ENCODE measurements around the gene ZNF227. TPM values are rescaled to one million over a fixed set of nuclear protein-coding genes. Genes with fewer than 3 reads are reported as not detected.

Gene ZNF227
- total RNA-seq, 1 donor from 2014 or later, result 18.2 TPM

DNA sequence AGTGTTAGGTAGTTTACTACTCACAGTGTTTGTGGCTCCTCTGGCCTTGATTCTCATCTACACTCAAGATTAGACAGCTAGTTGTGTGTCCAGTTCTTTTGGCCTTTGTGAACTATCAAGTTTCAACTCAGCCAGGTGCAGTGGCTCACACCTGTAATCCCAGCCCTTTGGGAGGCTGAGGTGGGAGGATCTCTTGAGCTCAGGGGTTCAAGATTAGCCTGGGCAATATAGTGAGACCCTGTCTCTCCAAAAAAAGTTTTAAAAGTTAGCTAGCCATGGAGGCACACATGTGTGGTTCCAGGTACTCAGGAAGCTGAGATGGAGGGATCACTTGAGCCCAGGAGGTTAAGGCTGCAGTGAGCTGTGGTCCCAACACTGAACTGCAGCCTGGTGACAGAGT is 31.4 kb upstream of the ZNF227 start:
- Mint-ChIP-seq H3K27ac (ENCODE audit: unreplicated experiment) (no peak overlapping the region), H3K4me1 (ENCODE audit: low read depth, unreplicated experiment) (no peaks in the 10 kb centered on the region), H3K9me3 (ENCODE audit: unreplicated experiment) (peaks cover 21% of the 10 kb centered on the region), H3K4me3 (ENCODE audit: unreplicated experiment) (no peak overlapping the region), H3K36me3 (ENCODE audit: low read depth, unreplicated experiment) (peaks cover 23% of the 10 kb centered on the region), H3K27me3 (ENCODE audit: low read depth, unreplicated experiment) (no peaks in the 10 kb centered on the region)
- FAIRE-seq (no peak), DNase-seq (ENCODE audit: low read depth) (no peak)
- Histone ChIP-seq H2AFZ (ENCODE audit: low read depth, low read length) (no peak overlapping the region), H3K27me3 (ENCODE audit: insufficient read depth, low read length) (no peaks in the 10 kb centered on the region), H3K9me3 (ENCODE audit: insufficient read depth, low read depth, low read length) (peaks cover 19% of the 10 kb centered on the region), H4K20me1 (ENCODE audit: insufficient read depth, low read length) (no peaks in the 10 kb centered on the region), H3K4me3 (ENCODE audit: insufficient read depth, low read depth, low read length) (no peak overlapping the region), H3K27ac (ENCODE audit: low read depth, low read length) (no peak overlapping the region), H3K4me1 (ENCODE audit: insufficient read depth, low read length) (no peaks in the 10 kb centered on the region), H3K79me2 (ENCODE audit: insufficient read depth, low read length) (no peaks in the 10 kb centered on the region), H3K36me3 (ENCODE audit: insufficient read depth, low read length) (peaks cover 11% of the 10 kb centered on the region), H3K9ac (ENCODE audit: low read length) (no peak overlapping the region), H3K4me2 (ENCODE audit: low read length) (no peak overlapping the region)
- TF ChIP-seq, protein P1, sequence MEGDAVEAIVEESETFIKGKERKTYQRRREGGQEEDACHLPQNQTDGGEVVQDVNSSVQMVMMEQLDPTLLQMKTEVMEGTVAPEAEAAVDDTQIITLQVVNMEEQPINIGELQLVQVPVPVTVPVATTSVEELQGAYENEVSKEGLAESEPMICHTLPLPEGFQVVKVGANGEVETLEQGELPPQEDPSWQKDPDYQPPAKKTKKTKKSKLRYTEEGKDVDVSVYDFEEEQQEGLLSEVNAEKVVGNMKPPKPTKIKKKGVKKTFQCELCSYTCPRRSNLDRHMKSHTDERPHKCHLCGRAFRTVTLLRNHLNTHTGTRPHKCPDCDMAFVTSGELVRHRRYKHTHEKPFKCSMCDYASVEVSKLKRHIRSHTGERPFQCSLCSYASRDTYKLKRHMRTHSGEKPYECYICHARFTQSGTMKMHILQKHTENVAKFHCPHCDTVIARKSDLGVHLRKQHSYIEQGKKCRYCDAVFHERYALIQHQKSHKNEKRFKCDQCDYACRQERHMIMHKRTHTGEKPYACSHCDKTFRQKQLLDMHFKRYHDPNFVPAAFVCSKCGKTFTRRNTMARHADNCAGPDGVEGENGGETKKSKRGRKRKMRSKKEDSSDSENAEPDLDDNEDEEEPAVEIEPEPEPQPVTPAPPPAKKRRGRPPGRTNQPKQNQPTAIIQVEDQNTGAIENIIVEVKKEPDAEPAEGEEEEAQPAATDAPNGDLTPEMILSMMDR (IDR thresholded peaks at IDR 0.05; ENCODE audit: insufficient read depth, low read depth, low read length), result no peak
- TF ChIP-seq EZH2 (IDR thresholded peaks at IDR 0.05; ENCODE audit: insufficient read depth, low read length), result no peak

- no peak overlapping the region for H3K4me2 ChIP-seq (ENCODE audit: low read length)
- peaks cover 12% of the 10 kb centered on the region for H3K9me3 Mint-ChIP-seq (ENCODE audit: unreplicated experiment)
- H3K4me3 ChIP-seq (ENCODE audit: insufficient read depth, low read depth, low read length), result no peak overlapping the region
- no peak overlapping the region for H2AFZ ChIP-seq (ENCODE audit: low read depth, low read length)
- H3K27ac ChIP-seq (ENCODE audit: low read depth, low read length), result no peak overlapping the region
- H3K36me3 ChIP-seq (ENCODE audit: insufficient read depth, low read length), result peaks cover under 1% of the 10 kb centered on the region
- no peak overlapping the region for H3K27ac Mint-ChIP-seq (ENCODE audit: unreplicated experiment)
- no peak overlapping the region for H3K9ac ChIP-seq (ENCODE audit: low read length)
- H3K9me3 ChIP-seq (ENCODE audit: insufficient read depth, low read depth, low read length), result peaks cover 7% of the 10 kb centered on the region
- no peaks in the 10 kb centered on the region for H3K27me3 ChIP-seq (ENCODE audit: insufficient read depth, low read length)
- H3K4me1 Mint-ChIP-seq (ENCODE audit: low read depth, unreplicated experiment), result no peaks in the 10 kb centered on the region
- no peak overlapping the region for H3K4me3 Mint-ChIP-seq (ENCODE audit: unreplicated experiment)
- TF ChIP-seq EZH2 (IDR thresholded peaks at IDR 0.05; ENCODE audit: insufficient read depth, low read length), result no peak
- TF ChIP-seq, protein P1 (IDR thresholded peaks at IDR 0.05; ENCODE audit: insufficient read depth, low read depth, low read length), result no peak
- no peaks in the 10 kb centered on the region for H4K20me1 ChIP-seq (ENCODE audit: insufficient read depth, low read length)
- peaks cover 11% of the 10 kb centered on the region for H3K36me3 Mint-ChIP-seq (ENCODE audit: low read depth, unreplicated experiment)
- H3K4me1 ChIP-seq (ENCODE audit: insufficient read depth, low read length), result no peaks in the 10 kb centered on the region
- H3K79me2 ChIP-seq (ENCODE audit: insufficient read depth, low read length), result no peaks in the 10 kb centered on the region
- H3K27me3 Mint-ChIP-seq (ENCODE audit: low read depth, unreplicated experiment), result no peaks in the 10 kb centered on the region
- DNase-seq (ENCODE audit: low read depth) (no peak), FAIRE-seq (no peak)
Observed at GRCh38 chr19:44182145-44182544, 30.2 kb upstream of the ZNF227 start.

DNA sequence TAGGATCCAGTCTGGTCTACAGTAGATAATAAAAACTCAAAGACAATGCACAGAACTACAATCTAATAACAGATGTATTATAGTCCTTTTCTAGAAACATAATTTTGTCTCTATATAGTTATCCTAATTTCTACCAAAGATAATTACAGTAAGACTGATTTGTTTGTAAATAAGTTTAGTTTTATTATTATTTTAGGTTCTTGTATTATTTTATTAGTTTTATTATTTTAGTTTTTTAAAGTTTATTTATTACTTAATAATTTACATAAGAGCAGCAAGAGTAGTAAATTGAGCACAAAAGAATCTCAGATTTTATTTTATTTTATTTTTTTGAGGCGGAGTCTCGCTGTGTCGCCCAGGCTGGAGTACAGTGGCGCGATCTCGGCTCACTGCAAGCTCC is 22.3 kb upstream of the ZNF227 start:
- Histone ChIP-seq H3K36me3 (ENCODE audit: insufficient read depth, low read length) (no peaks in the 10 kb centered on the region), H3K27me3 (ENCODE audit: insufficient read depth, low read length) (no peaks in the 10 kb centered on the region), H4K20me1 (ENCODE audit: insufficient read depth, low read length) (no peaks in the 10 kb centered on the region), H3K4me2 (ENCODE audit: low read length) (no peak overlapping the region), H3K9ac (ENCODE audit: low read length) (no peak overlapping the region), H3K27ac (ENCODE audit: low read depth, low read length) (no peak overlapping the region), H3K4me3 (ENCODE audit: insufficient read depth, low read depth, low read length) (no peak overlapping the region), H3K79me2 (ENCODE audit: insufficient read depth, low read length) (no peaks in the 10 kb centered on the region), H2AFZ (ENCODE audit: low read depth, low read length) (no peak overlapping the region), H3K4me1 (ENCODE audit: insufficient read depth, low read length) (no peaks in the 10 kb centered on the region), H3K9me3 (ENCODE audit: insufficient read depth, low read depth, low read length) (no peaks in the 10 kb centered on the region)
- no peak for DNase-seq (ENCODE audit: low read depth)
- H3K4me1 Mint-ChIP-seq (ENCODE audit: low read depth, unreplicated experiment), result no peaks in the 10 kb centered on the region
- H3K9me3 Mint-ChIP-seq (ENCODE audit: unreplicated experiment), result peaks cover 4% of the 10 kb centered on the region
- no peak for FAIRE-seq
- no peaks in the 10 kb centered on the region for H3K36me3 Mint-ChIP-seq (ENCODE audit: low read depth, unreplicated experiment)
- no peak for TF ChIP-seq EZH2 (IDR thresholded peaks at IDR 0.05; ENCODE audit: insufficient read depth, low read length)
- TF ChIP-seq, protein P1 (IDR thresholded peaks at IDR 0.05; ENCODE audit: insufficient read depth, low read depth, low read length), result no peak
- H3K4me3 Mint-ChIP-seq (ENCODE audit: unreplicated experiment), result no peak overlapping the region
- no peak overlapping the region for H3K27ac Mint-ChIP-seq (ENCODE audit: unreplicated experiment)
- H3K27me3 Mint-ChIP-seq (ENCODE audit: low read depth, unreplicated experiment), result no peaks in the 10 kb centered on the region
